Measurements from ENCODE around the gene C9orf72.
A peak's percentile ranks its signal among the peaks of the same experiment; 100 is the strongest.

The C9orf72 gene

DNA sequence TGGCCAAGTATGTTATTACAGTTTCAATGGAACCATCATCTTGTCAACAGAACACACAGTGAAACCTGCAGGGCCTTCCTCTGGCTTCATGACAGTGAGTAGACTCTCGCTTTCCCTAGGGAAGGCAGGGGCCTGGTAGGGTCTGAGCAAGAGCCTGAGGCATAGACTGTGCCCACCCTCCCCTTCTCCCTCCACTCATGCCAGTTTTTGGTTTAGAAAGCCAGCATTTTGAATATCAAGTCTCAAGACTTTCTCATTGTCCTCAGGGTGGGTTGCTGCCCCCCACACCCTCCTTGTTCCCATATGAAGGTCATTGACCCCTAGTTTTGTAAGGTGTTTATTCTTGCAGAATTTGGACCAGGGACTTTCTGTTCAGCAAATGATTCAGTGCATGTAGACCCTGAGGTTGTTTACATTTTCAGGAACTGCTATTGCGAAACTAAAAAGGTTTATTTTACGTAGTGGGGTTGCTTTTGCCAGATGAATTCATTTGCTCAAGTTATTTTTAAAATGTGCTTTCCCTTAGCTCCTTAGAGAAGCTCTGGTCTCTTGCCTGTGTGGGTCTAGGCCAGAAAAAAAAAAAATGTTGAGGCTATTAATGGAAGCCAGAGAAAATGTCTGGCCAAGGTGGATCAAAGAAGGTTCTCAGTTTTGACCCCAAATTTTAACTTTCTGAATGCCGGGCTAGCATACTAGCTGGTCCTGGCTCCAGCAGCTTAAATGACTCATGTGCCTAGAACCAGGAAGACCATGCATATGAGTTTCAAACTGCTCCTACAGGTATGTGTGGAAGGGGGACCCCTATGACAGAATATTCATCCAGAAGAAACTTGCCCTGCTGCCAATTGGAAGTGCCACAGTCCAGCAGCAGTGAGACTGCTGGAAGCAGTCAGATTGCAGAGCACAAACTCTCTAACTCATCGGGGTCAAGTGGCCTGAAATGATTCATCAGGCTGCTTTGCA lies 33.5 kb downstream of the C9orf72 start:
- DNase-seq (ENCODE audit: low read depth) = peak; percentile 18

DNA sequence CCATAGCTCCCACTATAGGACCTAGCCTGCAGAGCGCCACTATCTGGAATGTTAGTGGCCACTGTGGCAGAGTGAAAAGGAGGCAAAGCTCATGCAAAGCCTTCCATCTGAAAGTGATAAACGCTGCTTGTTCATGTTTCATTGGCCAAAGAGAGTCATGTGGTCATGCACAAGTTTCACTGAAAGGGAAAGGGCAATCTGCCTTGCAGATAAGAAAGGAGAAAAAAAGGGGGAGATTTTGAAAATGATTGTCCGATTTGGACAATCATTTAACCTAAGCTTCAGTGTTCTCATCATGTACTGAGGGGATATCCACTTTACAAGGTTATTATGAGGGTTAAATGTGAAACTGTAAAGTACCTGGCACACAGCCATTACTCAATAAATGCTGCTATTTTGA lies 34.6 kb downstream of the C9orf72 start:
- DNase-seq (ENCODE audit: low read depth) = no peak

DNA sequence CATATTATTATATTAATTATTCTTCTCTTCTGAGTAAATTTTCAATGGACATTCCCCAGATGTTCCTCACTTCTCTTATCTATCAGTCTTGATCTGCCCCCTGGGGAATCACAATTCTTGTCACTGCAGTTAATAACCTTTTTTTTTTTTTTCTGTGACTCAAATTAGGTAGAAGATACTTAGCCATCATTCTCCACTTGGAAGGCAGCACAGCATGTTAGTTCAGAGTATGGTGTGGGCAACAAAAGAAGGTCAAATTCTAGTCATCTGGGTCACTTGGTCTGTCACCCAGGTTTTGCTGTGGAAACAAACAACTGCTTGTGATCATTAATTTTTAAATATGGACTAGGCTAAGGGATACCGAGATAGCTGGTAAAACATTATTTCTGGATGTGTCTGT lies 35.5 kb downstream of the C9orf72 start:
- DNase-seq (ENCODE audit: low read depth) = no peak

- no peak for DNase-seq (ENCODE audit: low read depth)
These were observed 36.2 kb downstream of the C9orf72 start for GRCh38 chr9:27537027-27537435.

GRCh38 chr9:27536168-27536567 lies 37.1 kb downstream of the C9orf72 start:
- no peak for DNase-seq (ENCODE audit: low read depth)

- no peak for DNase-seq (ENCODE audit: low read depth)
These were observed 37.6 kb downstream of the C9orf72 start for GRCh38 chr9:27535701-27536118.

DNA sequence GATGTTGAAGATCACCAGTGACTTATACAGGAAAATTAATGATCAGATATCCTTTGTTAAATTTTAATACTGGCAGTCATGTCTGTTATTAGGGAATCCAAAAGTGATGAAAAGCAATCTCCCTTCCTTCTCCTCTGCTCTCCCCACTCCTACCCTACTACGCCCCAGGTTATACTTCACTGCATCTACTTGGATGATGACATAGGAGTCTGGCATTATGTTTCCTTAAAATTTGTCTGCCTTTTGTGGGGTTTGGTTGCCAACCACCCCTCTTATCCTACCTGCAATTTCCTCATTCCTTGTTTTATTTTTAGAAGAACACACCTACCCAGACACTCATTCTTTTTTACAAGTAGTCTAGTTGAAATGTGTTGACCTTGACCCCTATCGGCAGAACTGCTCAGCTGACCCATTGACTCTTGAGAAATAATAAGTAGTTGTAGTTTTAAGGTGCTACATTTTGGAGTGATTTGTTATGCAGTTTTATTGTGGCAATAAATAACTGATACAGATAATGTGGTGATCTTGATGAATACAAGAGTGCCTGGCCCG lies 38.5 kb downstream of the C9orf72 start:
- no peak for DNase-seq (ENCODE audit: low read depth)

GRCh38 chr9:27534131-27534530 lies 39.1 kb downstream of the C9orf72 start:
- DNase-seq (ENCODE audit: low read depth) = no peak

GRCh38 chr9:27533311-27533710 lies 40.0 kb downstream of the C9orf72 start:
- no peak for DNase-seq (ENCODE audit: low read depth)

- no peak for DNase-seq (ENCODE audit: low read depth)
These were observed 41.2 kb downstream of the C9orf72 start for GRCh38 chr9:27532046-27532445.

GRCh38 chr9:27530915-27531755 lies 42.1 kb downstream of the C9orf72 start:
- no peak for DNase-seq (ENCODE audit: low read depth)

GRCh38 chr9:27529316-27530278 lies 43.7 kb downstream of the C9orf72 start, which contains the start of gene MOB3B:
Gene MOB3B, minus strand, starts transcription at chr9:27529814. Its CDS starts 74,264 bp downstream, at chr9:27455550.
- DNase-seq (ENCODE audit: low read depth) = peak; percentile 31

- DNase-seq (ENCODE audit: low read depth) = no peak
These were observed 44.4 kb downstream of the C9orf72 start for GRCh38 chr9:27528886-27529315.

DNA sequence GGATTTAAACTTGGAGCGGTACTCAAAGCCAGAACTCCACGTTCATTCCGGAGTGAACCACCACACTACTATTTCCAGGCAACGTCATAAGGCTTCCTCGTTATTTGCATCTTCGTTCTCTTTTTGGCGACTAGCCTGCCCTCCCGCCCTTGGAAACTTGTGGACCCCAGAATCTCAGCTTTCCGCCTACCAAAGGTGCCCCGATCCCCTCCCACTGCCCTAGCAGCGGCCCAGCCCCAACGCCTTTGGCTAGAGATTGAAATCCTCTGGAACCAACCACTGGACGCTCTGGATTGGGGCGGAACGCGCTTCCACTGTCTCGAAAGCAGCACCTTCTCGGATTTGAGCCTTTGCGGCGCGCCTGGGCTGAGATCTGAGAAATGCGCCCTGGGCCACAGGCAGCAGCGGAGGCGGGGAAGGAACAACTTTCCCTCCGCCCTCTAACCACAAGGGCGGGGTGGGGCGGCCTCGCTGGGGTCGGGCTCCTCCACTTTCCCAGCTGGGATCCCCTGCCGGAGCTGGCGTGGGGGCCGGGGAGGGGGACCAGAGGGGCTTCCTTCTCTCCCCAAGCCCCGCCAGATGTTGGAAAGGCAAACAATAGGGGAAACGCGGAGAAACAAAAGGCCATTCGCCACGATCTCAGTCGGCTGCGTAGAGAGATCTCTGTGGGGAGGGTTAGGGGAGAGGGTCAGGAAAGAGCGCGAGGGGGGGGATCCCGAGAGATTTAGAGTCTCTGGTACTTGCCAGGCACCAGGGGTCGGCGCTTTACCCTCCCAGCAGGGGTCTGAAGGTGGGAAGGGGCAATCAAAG lies 45.0 kb downstream of the C9orf72 start:
- DNase-seq (ENCODE audit: low read depth) = no peak

DNA sequence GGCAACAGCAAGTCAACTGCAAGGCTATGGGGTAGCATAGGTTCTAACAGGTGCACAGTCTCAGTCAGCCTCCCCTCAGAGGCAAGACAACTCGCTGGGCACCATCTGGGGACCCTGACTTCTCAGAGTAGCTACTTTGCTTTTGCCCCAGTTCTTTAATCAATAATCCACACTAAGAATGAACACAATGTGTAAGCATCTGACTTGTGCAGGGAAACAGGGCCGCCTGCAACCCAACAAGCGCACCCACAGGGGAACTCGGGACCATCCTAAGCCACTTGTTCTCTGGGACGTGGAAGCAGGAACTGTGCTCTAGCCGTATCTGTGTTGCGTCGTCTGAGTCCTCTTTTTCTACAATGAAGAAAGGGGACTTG lies 45.6 kb downstream of the C9orf72 start:
- no peak for DNase-seq (ENCODE audit: low read depth)

DNA sequence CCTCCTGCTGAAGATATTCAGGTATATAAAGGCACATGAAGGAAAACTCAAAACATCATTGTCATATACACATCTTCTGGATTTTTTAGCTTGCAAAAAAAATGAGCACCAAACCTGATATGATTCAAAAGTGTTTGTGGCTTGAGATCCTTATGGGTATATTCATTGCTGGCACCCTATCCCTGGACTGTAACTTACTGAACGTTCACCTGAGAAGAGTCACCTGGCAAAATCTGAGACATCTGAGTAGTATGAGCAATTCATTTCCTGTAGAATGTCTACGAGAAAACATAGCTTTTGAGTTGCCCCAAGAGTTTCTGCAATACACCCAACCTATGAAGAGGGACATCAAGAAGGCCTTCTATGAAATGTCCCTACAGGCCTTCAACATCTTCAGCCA lies 49.0 kb downstream of the C9orf72 start, which contains the start of gene IFNK:
TSS of gene IFNK (plus strand) at position 55 of the 400 bp plus-strand sequence. CDS start at position 102, 47 bp downstream.
- no peak for DNase-seq (ENCODE audit: low read depth)

GRCh38 chr9:27523141-27523540 lies 50.1 kb downstream of the C9orf72 start:
- no peak for DNase-seq (ENCODE audit: low read depth)

GRCh38 chr9:27520986-27521385 lies 52.3 kb downstream of the C9orf72 start:
- no peak for DNase-seq (ENCODE audit: low read depth)

- DNase-seq (ENCODE audit: low read depth) = no peak
These were observed 53.5 kb downstream of the C9orf72 start for GRCh38 chr9:27519466-27520465.

All from stromal cell of bone marrow (primary cell).